Smooth muscle cell (in vitro differentiated cells): ENCODE data around the gene CENPA. TPM values are rescaled to one million over a fixed set of nuclear protein-coding genes. Genes with fewer than 3 reads are reported as not detected.

ENCODE experiments used
- DNase-seq: peaks from one replicate; lab custom pipeline; 2025; ENCODE audit not compliant: unreplicated experiment; lab: John Stamatoyannopoulos, UW
- H2AFZ ChIP-seq: fragments of 200-600 bp; sonication (generic); 2 replicates; pipeline ENCODE4 v1.6.0; 2016; ENCODE audit warnings: antibody characterized with exemption, low read depth, mild to moderate bottlenecking
- H3F3A ChIP-seq: fragments of 200-600 bp; sonication (generic); 2 replicates; pipeline ENCODE4 v1.6.0; 2017; ENCODE audit warnings: antibody characterized with exemption, low read depth
- H3K27ac ChIP-seq: fragments of 200-600 bp; sonication (generic); 2 replicates; pipeline ENCODE4 v1.5.1; 2016; ENCODE audit warnings: low read depth, mild to moderate bottlenecking
- H3K27me3 ChIP-seq: fragments of 200-600 bp; sonication (generic); 2 replicates; pipeline ENCODE4 v1.6.1; 2016; ENCODE audit warnings: low read depth, mild to moderate bottlenecking
- H3K36me3 ChIP-seq: fragments of 200-600 bp; sonication (generic); 2 replicates; pipeline ENCODE4 v1.5.1; 2016; ENCODE audit warnings: low read depth
- H3K4me1 ChIP-seq: fragments of 200-600 bp; sonication (generic); 2 replicates; pipeline ENCODE4 v1.5.1; 2016; ENCODE audit warnings: low read depth
- H3K4me2 ChIP-seq: fragments of 200-600 bp; sonication (generic); 2 replicates; pipeline ENCODE4 v1.6.0; 2016; ENCODE audit warnings: mild to moderate bottlenecking
- H3K4me3 ChIP-seq: fragments of 200-600 bp; sonication (generic); 2 replicates; pipeline ENCODE4 v1.5.1; 2016; ENCODE audit warnings: mild to moderate bottlenecking
- H3K79me2 ChIP-seq: fragments of 200-600 bp; sonication (generic); 2 replicates; pipeline ENCODE4 v1.6.0; 2016; ENCODE audit warnings: low read depth, mild to moderate bottlenecking
- H3K9ac ChIP-seq: fragments of 200-600 bp; sonication (generic); 2 replicates; pipeline ENCODE4 v1.6.0; 2016; ENCODE audit warnings: low read depth
- H3K9me3 ChIP-seq: fragments of 200-600 bp; sonication (generic); replicated peaks from 2 replicates; pipeline ENCODE4 v1.5.1; 2016; ENCODE audit warnings: low read depth
- H4K20me1 ChIP-seq: fragments of 200-600 bp; sonication (generic); 2 replicates; pipeline ENCODE4 v1.6.0; 2016; ENCODE audit warnings: low read depth
- WGBS: methylation state at CpG from one replicate; pipeline ENCODE4 v1.1.7; 2016; ENCODE audit warnings: low lambda C conversion rate; 5-methylcytosine and 5-hydroxymethylcytosine counted together
- polyA plus RNA-seq: library from polyadenylated mRNA; unstranded; fragments of >200 nt; fragmentation: Nextera tagmentation; extraction: Ambion mirVana; gene quantifications from 2 replicates; pipeline ENCODE4 v1.2.1, GENCODE V29; 2016
- total RNA-seq: library from RNA; depleted of rRNA; stranded (reverse); fragments of >200 nt; gene quantifications from 2 replicates; pipeline ENCODE4 v1.2.3, GENCODE V29; 2014
- TF ChIP-seq, protein P1 (sequence below): fragments of 200-600 bp; sonication (generic); IDR thresholded peaks from 2 replicates; pipeline ENCODE4 v1.5.1; 2017; ENCODE audit warnings: borderline replicate concordance, mild to moderate bottlenecking, antibody characterized with exemption; ENCODE audit not compliant: insufficient read depth, poor library complexity, severe bottlenecking

The CENPA gene
- total and polyA plus RNA-seq, 2 experiments from 2014 or later, result 0.58 to 7.6 TPM

- no peak for DNase-seq
- Histone ChIP-seq H3K9me3 (no peaks in the 10 kb centered on the region), H3K79me2 (no peaks in the 10 kb centered on the region), H3K36me3 (no peaks in the 10 kb centered on the region), H3K27ac (no peak overlapping the region), H3K27me3 (peaks cover 13% of the 10 kb centered on the region), H3K4me1 (no peaks in the 10 kb centered on the region), H3K9ac (no peak overlapping the region), H3K4me3 (no peak overlapping the region), H2AFZ (no peak overlapping the region), H3K4me2 (no peak overlapping the region), H3F3A (no peaks in the 10 kb centered on the region), H4K20me1 (no peaks in the 10 kb centered on the region)
- 90% methylated on average over 6 of the region's 6 CpGs for WGBS
- TF ChIP-seq, protein P1, sequence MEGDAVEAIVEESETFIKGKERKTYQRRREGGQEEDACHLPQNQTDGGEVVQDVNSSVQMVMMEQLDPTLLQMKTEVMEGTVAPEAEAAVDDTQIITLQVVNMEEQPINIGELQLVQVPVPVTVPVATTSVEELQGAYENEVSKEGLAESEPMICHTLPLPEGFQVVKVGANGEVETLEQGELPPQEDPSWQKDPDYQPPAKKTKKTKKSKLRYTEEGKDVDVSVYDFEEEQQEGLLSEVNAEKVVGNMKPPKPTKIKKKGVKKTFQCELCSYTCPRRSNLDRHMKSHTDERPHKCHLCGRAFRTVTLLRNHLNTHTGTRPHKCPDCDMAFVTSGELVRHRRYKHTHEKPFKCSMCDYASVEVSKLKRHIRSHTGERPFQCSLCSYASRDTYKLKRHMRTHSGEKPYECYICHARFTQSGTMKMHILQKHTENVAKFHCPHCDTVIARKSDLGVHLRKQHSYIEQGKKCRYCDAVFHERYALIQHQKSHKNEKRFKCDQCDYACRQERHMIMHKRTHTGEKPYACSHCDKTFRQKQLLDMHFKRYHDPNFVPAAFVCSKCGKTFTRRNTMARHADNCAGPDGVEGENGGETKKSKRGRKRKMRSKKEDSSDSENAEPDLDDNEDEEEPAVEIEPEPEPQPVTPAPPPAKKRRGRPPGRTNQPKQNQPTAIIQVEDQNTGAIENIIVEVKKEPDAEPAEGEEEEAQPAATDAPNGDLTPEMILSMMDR, result no peak
Observed at GRCh38 chr2:26818972-26819371, 33.1 kb downstream of the CENPA start.

- Histone ChIP-seq H3K79me2 (no peaks in the 10 kb centered on the region), H3F3A (no peaks in the 10 kb centered on the region), H3K36me3 (no peaks in the 10 kb centered on the region), H4K20me1 (no peaks in the 10 kb centered on the region), H3K27me3 (peaks cover 13% of the 10 kb centered on the region), H3K4me2 (no peak overlapping the region), H3K9ac (no peak overlapping the region), H2AFZ (no peak overlapping the region), H3K4me1 (no peaks in the 10 kb centered on the region), H3K4me3 (no peak overlapping the region), H3K9me3 (no peaks in the 10 kb centered on the region), H3K27ac (no peak overlapping the region)
- TF ChIP-seq, protein P1, result no peak
- WGBS, result 93% methylated on average over 7 of the region's 7 CpGs
- DNase-seq, result no peak
Observed at GRCh38 chr2:26820932-26821331, 35.1 kb downstream of the CENPA start.

GRCh38 chr2:26822877-26823276 is 37.0 kb downstream of the CENPA start:
- no peak overlapping the region for H3K27ac ChIP-seq
- H3K79me2 ChIP-seq, result no peaks in the 10 kb centered on the region
- no peaks in the 10 kb centered on the region for H3K9me3 ChIP-seq
- H3K9ac ChIP-seq, result no peak overlapping the region
- H3K36me3 ChIP-seq, result no peaks in the 10 kb centered on the region
- TF ChIP-seq, protein P1, result no peak
- H2AFZ ChIP-seq, result no peak overlapping the region
- peaks cover 13% of the 10 kb centered on the region for H3K27me3 ChIP-seq
- DNase-seq, result no peak
- H3K4me2 ChIP-seq, result no peak overlapping the region
- no peaks in the 10 kb centered on the region for H3K4me1 ChIP-seq
- H3K4me3 ChIP-seq, result no peak overlapping the region
- WGBS, result 95% methylated on average over 6 of the region's 6 CpGs
- H4K20me1 ChIP-seq, result no peaks in the 10 kb centered on the region
- H3F3A ChIP-seq, result no peaks in the 10 kb centered on the region

- no peaks in the 10 kb centered on the region for H3K9me3 ChIP-seq
- H3K36me3 ChIP-seq, result no peaks in the 10 kb centered on the region
- H3K4me3 ChIP-seq, result no peak overlapping the region
- no peak overlapping the region for H3K27ac ChIP-seq
- 67% methylated on average over 6 of the region's 6 CpGs for WGBS
- TF ChIP-seq, protein P1, result no peak
- H3K27me3 ChIP-seq, result peaks cover 48% of the 10 kb centered on the region
- no peak overlapping the region for H3K9ac ChIP-seq
- no peaks in the 10 kb centered on the region for H3F3A ChIP-seq
- H3K4me1 ChIP-seq, result no peaks in the 10 kb centered on the region
- no peak overlapping the region for H3K4me2 ChIP-seq
- H2AFZ ChIP-seq, result no peak overlapping the region
- DNase-seq, result no peak
- no peaks in the 10 kb centered on the region for H4K20me1 ChIP-seq
- H3K79me2 ChIP-seq, result no peaks in the 10 kb centered on the region
Observed at GRCh38 chr2:26838121-26838906, 52.5 kb downstream of the CENPA start.
